Uterus (tissue), 4 donors: ENCODE results near the gene ADAMTS2. TPM values are rescaled to one million over a fixed set of nuclear protein-coding genes. Genes with fewer than 3 reads are reported as not detected.

Experiments used
- DNase-seq, 2 donors: peaks; one replicate each; pipeline ENCODE4 v3.0.0-alpha.2; 2019 to 2020
- H3K27ac ChIP-seq, 2 donors: fragments of 200-600 bp; sonication (generic); 1 replicate in 1 of 2; 2 replicates in 1 of 2; pipeline ENCODE4 v1.5.1; 2016 to 2018
- H3K27me3 ChIP-seq, 2 donors: fragments of 200-600 bp; sonication (generic); one replicate each; pipeline ENCODE4 v1.5.1; 2018 to 2019; ENCODE audit warnings: control low read depth in 1 of 2
- H3K36me3 ChIP-seq, 2 donors: fragments of 200-600 bp; sonication (generic); one replicate each; pipeline ENCODE4 v1.5.1; 2019; ENCODE audit warnings: control low read depth in 1 of 2
- H3K4me1 ChIP-seq, 2 donors: fragments of 200-600 bp; sonication (generic); one replicate each; pipeline ENCODE4 v1.5.1; 2018 to 2019; ENCODE audit warnings: control low read depth in 1 of 2
- H3K4me3 ChIP-seq, 2 donors: fragments of 200-600 bp; sonication (generic); 1 replicate in 1 of 2; 2 replicates in 1 of 2; pipeline ENCODE4 v1.5.1; 2018 to 2019; ENCODE audit warnings: mild to moderate bottlenecking in 1 of 2
- H3K9me3 ChIP-seq, 2 donors: fragments of 200-600 bp; sonication (generic); one replicate each; pipeline ENCODE4 v1.5.1; 2019; ENCODE audit warnings: control low read depth in 1 of 2
- CTCF ChIP-seq, 4 experiments: fragments of 200-600 bp in 2 of 4; fragments of 450-650 bp in 2 of 4; sonication (generic) in 2 of 4; IDR thresholded peaks; one replicate each; pipeline ENCODE4 v1.5.1; 2016 to 2019; ENCODE audit warnings: antibody characterized with exemption in 4 of 4, mild to moderate bottlenecking in 2 of 4, moderate library complexity in 1 of 4
- POLR2A ChIP-seq, 2 donors: fragments of 450-650 bp; IDR thresholded peaks; one replicate each; pipeline ENCODE4 v1.6.1; 2016; ENCODE audit warnings: antibody characterized with exemption in 2 of 2, mild to moderate bottlenecking in 1 of 2, moderate library complexity in 1 of 2
- intact Hi-C: fragments of 100-400 bp; cut with DNase I; formaldehyde crosslinking; loops from one replicate; pipeline ENCODE4 v1.15.1; 2023; ENCODE audit warnings: low total_unique reads
- total RNA-seq, 4 donors: library from RNA; depleted of rRNA in 3 of 4; stranded (reverse); fragments of >200 nt in 3 of 4; gene quantifications; one replicate each; pipeline versions ENCODE4 v1.1.0 to v1.2.4, GENCODE V29; 2014 to 2023
- donor health status: DM: yes; HTN: yes; CAD: no.

Gene ADAMTS2
- total RNA-seq, 4 donors from 2014 or later = 4.1 to 97.1 (median 40.3) TPM

DNA sequence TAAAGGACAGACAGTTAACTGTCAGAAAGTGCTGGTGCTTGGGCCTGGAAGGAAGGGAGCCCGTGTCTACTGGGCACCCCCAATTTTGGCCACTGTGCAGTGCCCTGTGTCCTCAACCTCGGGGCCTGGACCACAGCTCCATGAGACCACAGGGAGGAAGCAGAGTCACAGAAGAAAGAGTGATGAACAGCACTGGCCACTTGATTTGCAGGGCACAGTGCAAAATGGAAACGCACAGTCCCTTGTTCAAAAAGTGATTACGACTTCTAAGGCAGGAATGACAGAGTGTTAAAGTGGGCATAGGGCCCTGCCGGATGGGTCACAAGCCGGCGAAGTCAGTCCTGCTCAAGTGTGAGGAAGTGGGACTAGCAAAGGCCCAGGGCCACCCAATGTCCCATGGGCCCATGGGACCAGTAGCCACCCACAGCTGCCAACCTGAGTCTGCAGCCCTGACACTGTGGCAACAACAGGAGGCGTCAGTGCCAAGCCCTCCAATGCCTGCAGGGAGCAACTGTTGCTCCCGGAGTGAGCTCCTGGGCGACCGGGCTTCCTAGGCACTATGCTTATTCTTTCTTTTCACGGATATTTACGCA lies 85.4 kb downstream of the ADAMTS2 start:
- intact Hi-C loops = no loop called here
- H3K4me3 ChIP-seq = no peak overlapping the region
- DNase-seq = peak; percentile 8 to 12

GRCh38 chr5:179258922-179259730 lies 86.1 kb downstream of the ADAMTS2 start:
- no peak overlapping the region for H3K4me3 ChIP-seq
- TF ChIP-seq CTCF (IDR thresholded peaks at IDR 0.05) (no peak), POLR2A (IDR thresholded peaks at IDR 0.05) (no peak)
- H3K36me3 ChIP-seq = no peaks in the 10 kb centered on the region
- peak overlapping the region; percentile 58 to 76 for H3K27ac ChIP-seq
- intact Hi-C loops = no loop called here
- H3K9me3 ChIP-seq = no peaks in the 10 kb centered on the region
- peak; percentile 42 to 57 for DNase-seq
- H3K27me3 ChIP-seq = no peaks in the 10 kb centered on the region
- H3K4me1 ChIP-seq = peaks cover 0 to 10% of the 10 kb centered on the region in 2 donors

More for the DNA sequence above, 85.4 kb downstream of the ADAMTS2 start:
- Histone ChIP-seq H3K27ac (peak overlapping the region in 1 of 2 donors; percentile 58), H3K9me3 (no peaks in the 10 kb centered on the region), H3K4me1 (peaks cover under 1 to 10% of the 10 kb centered on the region in 2 donors), H3K36me3 (no peaks in the 10 kb centered on the region), H3K27me3 (no peaks in the 10 kb centered on the region)
- TF ChIP-seq CTCF (IDR thresholded peaks at IDR 0.05) = no peak
- no peak for TF ChIP-seq POLR2A (IDR thresholded peaks at IDR 0.05)

GRCh38 chr5:179258001-179258921 lies 87.0 kb downstream of the ADAMTS2 start:
- intact Hi-C loops = no loop called here
- peak; percentile 16 to 17 for DNase-seq
- Histone ChIP-seq H3K9me3 (no peaks in the 10 kb centered on the region), H3K4me1 (peaks cover 0 to 4% of the 10 kb centered on the region in 2 donors), H3K4me3 (no peak overlapping the region), H3K27ac (peak overlapping the region; percentile 58 to 76), H3K27me3 (no peaks in the 10 kb centered on the region), H3K36me3 (no peaks in the 10 kb centered on the region)
- no peak for TF ChIP-seq CTCF (IDR thresholded peaks at IDR 0.05)

- no peaks in the 10 kb centered on the region for H3K27me3 ChIP-seq
- TF ChIP-seq POLR2A (IDR thresholded peaks at IDR 0.05) = no peak
- H3K4me3 ChIP-seq = no peak overlapping the region
- peaks cover 0 to 4% of the 10 kb centered on the region in 2 donors for H3K4me1 ChIP-seq
- H3K27ac ChIP-seq = peak overlapping the region; percentile 58 to 76
- no peaks in the 10 kb centered on the region for H3K9me3 ChIP-seq
- DNase-seq = peak; percentile 29 to 56
- no peaks in the 10 kb centered on the region for H3K36me3 ChIP-seq
- intact Hi-C loops = no loop called here
Measured at GRCh38 chr5:179257176-179257682, 88.0 kb downstream of the ADAMTS2 start.
